Myometrial cell (primary cell): Measurements from ENCODE around the gene FBXW4. TPM values are rescaled to one million over a fixed set of nuclear protein-coding genes. Genes with fewer than 3 reads are reported as not detected.

Source experiments
- total RNA-seq: library from RNA; depleted of rRNA; stranded (reverse); fragments of >200 nt; gene quantifications from 2 replicates; pipeline ENCODE4 v1.2.3, GENCODE V29; 2015

Gene FBXW4
- total RNA-seq, result 13.8 and 15.8 TPM in 2 replicates

GRCh38 chr10:101694674-101695403 lies at the start of gene FBXW4:
FBXW4 (minus strand) TSS chr10:101695170; CDS start chr10:101695105, 65 bp downstream.

DNA sequence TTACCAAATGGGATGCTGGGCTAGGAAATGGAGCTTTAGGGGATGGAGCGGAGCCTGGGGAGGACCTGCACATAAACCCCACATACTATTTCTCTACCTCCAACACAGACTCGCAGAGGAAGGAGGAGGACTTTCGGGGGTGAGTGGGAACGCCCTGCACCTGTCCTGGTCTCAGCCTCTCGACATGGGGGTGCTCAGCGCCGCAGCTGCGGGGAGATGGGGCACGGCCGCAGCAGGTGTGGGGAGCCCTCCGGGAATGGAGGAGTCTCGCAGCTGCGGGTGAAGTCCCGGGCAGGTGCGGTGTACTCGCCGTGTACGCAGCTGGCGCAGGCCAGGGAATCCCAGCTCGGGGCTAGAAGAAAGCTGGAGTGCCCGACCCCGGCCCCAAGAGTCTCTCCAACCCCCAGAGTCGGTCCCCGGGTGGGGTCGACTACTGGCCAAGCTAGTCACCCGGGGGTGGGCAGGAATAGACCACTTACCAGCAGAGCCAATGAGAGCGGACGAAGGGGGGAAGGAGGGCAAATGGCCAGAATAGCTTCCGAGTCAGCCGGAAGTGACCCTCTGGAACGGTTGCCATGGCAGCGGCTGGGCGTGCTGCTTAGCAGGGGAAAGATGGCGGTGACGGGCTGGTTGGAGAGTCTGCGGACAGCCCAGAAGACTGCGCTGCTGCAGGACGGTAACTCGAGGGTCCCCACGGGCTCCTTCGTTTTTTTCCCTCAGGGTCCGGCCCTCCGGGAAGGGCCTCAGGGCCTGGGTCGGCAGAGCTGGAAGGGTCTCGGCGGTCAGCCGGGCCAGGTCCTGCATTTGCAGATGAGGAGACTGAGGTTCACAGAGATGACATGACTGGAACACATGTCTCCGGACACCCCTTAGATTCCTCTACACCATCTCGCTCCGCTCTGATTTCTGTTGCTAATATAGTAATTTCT lies 107.0 kb downstream of the FBXW4 start, which contains the start of the genes DPCD and POLL:
Gene DPCD (plus strand): TSS at position 597 of the 929 bp plus-strand sequence. CDS start 16 bp downstream, at position 613.
Gene POLL (minus strand): TSS at position 533 of the 929 bp plus-strand sequence. CDS start 897 bp downstream, outside the sequence.

Other genes with a start within 250 kb of the FBXW4 start
- 24.5 and 25.5 TPM in 2 replicates for gene POLL, start 106.9 kb downstream of the FBXW4 start, total RNA-seq
- gene DPCD, start 106.8 kb downstream of the FBXW4 start, total RNA-seq, result 85.2 and 98.0 TPM in 2 replicates
- gene FGF8, start 80.9 kb upstream of the FBXW4 start, total RNA-seq, result not detected in 2 replicates
- gene NPM3, start 88.3 kb upstream of the FBXW4 start, total RNA-seq, result 159 and 178 TPM in 2 replicates
- gene OGA, start 123.3 kb upstream of the FBXW4 start, total RNA-seq, result 37.2 and 53.2 TPM in 2 replicates
- 0.18 TPM in 1 of 2 replicates, not detected in the other for gene KCNIP2, start 148.6 kb upstream of the FBXW4 start, total RNA-seq